GM19455 (cell line): Measurements from ENCODE around the gene XPO5.
"Not testable (repeated sequence)": the region's sequence is repeated elsewhere in the genome, so short reads cannot be mapped to it uniquely, and the experiment has no call there.

Source experiments
- ATAC-seq: cut with Tn5 transposase; IDR thresholded peaks from one replicate; pipeline ENCODE4 v1.9.1; 2021; ENCODE audit not compliant: unreplicated experiment

The XPO5 gene

GRCh38 chr6:43499028-43499815, 76.6 kb downstream of the XPO5 start:
- ATAC-seq, result no peak

- not testable (repeated sequence) for ATAC-seq
These were observed 77.5 kb downstream of the XPO5 start for GRCh38 chr6:43498291-43498690.

- no peak for ATAC-seq
These were observed 78.1 kb downstream of the XPO5 start for GRCh38 chr6:43497689-43498088.

DNA sequence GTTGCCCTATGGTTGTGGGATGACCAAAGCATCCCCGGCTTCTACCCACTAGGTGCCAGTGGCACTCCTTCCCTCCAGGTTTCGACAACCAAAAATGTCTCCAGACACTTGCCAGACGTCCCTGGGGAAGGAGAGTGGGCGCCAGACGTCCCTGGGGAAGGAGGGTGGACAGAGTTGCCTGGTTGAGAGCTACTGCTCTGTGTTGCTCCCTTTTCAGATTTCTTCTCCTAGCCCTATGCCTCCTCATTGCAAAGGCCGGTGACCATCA, 78.8 kb downstream of the XPO5 start:
- no peak for ATAC-seq

GRCh38 chr6:43496370-43497128, 79.3 kb downstream of the XPO5 start:
- no peak for ATAC-seq

DNA sequence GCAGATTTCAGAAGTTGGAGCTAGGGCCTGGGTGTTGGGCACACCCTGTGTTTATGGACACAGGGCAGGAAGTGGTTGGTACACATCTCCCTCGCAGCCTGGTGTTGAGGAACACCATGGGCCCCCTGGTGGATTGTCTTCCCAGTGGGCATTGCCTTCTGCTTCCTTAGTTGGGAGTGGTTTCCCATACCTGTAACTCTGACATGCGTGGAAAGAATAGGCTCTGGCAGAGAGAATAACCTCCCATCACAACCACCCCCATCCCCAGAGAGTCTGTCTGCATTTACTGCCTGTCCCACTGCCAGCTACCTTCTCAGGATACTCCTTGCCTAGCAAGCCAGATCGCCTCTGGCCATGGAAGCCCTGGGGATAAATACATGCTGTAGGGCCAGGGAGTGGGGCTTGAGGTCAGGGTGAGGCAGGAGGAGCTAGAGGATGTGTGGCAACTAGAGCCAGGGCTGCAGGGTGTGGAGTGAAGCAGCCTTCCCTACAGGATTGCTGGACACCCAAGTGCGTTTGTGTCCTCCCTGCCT, 80.4 kb downstream of the XPO5 start:
- ATAC-seq, result no peak

- ATAC-seq, result no peak
These were observed 81.1 kb downstream of the XPO5 start for GRCh38 chr6:43494766-43495165.

DNA sequence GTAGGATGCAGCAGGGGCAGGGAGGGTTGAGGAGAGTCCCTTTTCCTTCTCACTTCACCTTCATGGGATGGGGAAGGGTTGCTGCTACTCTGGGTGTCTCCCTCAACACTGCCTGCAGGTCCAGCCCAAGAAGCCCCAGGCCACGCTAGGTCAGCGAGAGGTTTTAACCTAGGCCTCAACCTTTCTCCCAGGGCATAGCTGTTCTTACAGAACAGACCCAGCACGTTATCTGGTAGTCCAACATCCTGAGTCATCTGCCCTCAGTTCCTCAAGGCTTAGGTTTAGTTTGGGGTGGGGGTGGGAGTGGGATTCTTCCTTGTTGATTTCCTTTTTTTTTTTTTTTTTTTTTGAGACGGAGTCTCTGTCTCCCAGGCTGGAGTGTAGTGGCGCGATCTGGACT, 81.5 kb downstream of the XPO5 start:
- no peak for ATAC-seq

- ATAC-seq, result no peak
These were observed 82.0 kb downstream of the XPO5 start for GRCh38 chr6:43493833-43494232.

- ATAC-seq, result no peak
These were observed 82.6 kb downstream of the XPO5 start for GRCh38 chr6:43493230-43493629.

DNA sequence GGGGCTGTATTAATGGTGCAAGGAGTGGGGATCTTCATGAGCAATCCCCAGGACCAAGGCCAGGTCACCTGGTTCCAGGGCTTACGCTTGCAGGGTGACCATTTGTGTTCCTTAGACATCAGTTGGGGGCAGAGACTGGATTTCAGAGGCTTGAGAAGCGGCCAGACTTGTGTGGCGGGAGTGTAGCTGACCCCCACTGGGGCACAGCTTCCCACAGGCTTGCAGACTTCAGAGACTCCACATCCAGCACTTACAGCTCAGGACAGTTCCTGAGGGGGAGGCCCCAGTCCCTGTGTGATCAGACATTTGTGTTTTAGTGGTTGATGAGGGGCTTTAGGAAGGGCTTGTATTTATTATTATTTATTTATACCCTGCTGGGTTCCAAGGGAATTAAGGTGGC, 83.2 kb downstream of the XPO5 start:
- no peak for ATAC-seq

GRCh38 chr6:43491750-43492661, 83.8 kb downstream of the XPO5 start:
- ATAC-seq, result no peak

- ATAC-seq, result no peak
These were observed 85.3 kb downstream of the XPO5 start for GRCh38 chr6:43490523-43490939.

DNA sequence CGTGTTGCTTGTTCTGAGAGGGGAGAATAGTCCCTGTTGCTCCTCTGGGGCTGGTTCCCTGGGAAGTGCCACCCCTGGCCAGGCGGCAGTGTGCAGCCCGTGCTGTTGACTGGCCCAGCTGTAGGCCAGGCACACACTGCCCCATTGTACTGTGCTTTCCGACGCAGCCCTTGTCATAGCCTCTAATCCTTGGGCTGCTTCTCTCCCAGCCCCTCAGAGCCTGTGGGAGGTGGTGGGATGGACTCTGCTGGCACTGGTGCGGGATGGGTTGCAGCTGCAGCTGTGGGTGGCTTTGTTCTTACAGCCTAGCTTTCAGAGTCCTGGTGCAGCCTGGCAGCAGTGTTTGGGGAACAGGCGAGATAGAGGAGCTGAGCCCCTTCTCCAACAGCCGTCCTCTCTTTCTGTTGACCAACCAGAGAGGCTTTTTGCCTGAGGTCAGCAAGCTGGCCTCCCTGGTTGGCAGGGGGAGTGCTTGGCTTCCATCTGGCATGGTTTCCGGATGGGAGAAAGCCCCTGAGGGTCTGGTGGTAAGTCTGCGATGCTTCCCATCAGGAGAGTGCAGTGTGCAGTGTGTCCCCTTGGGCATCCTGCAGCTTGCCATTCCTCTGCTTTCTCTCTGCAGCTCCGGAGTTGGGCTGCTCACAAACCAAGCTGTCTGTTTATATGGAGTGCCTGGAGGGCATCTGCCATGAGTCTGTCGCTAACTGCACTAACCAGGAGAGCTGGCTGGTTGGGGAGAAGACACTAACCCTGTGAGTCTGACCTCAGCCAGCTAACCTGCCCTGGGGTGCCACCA, 86.4 kb downstream of the XPO5 start:
- no peak for ATAC-seq

DNA sequence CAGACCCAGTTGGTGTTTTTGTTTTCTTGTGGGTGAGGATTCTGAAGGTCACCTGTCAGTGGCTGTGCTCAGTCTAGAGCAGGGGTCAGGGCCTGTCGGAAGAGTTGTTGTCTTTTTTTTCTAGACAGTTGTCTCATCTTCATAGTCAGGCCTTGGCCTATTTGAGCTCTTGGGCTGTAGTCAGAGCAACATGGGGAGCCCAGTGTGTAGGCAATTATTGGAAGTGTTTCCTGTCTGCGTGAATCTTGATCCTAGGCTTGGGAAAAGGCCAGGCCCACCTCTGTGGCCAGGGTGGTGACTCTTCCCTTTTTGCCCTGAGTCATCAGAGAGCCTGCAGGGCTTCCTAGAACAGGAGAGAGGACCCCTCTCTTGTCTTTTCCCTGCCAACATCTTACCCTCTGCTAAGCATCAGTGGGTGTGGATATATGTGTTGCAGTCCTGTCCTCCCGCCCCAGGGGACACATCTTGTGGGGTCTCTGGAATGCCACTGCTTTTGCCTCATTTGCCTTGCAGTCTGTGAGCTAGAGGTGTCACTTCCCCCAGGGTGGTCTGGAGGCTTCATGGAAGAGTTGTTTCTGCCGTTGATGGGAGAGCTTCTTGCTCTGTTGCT, 87.1 kb downstream of the XPO5 start:
- no peak for ATAC-seq

- no peak for ATAC-seq
These were observed 94.1 kb downstream of the XPO5 start for GRCh38 chr6:43481591-43482236.

DNA sequence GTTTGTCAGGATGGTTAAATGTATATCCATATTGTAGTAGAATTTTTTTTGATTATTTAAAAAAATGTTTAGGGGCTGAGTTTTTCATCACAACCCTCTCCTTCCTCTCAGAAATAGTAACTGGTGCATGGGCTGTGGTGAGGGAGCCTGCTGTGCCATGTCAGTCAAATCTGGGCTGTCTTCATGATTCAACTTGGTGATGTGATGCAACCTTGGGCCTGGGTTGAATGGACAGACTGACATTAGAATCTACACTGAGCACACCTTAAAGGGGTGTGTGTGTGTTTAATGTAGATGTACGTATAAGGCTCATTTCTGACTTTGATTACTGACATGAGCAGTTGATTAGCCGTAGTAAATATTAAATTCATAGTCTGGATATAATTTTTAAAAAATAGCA, 94.8 kb downstream of the XPO5 start:
- no peak for ATAC-seq

DNA sequence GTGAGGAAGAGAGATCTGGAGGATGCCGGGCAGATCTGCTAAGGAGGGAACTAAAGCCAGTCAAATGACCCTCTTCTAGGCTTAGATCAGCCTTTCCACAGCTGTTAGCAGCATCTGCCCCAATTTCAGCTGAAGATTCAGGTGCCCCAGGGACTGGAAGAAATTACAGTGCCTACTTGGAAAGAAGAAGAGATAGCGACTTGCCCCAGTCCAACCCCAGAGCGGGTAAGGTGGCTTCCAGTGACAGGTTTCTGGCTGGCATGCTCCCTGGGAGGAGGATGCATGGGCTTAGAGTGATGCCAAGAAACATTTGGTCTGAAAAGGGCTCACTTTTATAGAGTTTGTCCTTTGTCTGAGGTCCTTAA, 97.8 kb downstream of the XPO5 start:
- no peak for ATAC-seq

GRCh38 chr6:43477235-43478007, 98.4 kb downstream of the XPO5 start, which contains the start of gene TJAP1:
Gene TJAP1 (plus strand): TSS chr6:43477570. CDS start chr6:43499002, 21,432 bp downstream.
- peak; percentile 93 for ATAC-seq
